Panc1 (cell line): ENCODE measurements around the gene KCNMA1. TPM values are rescaled to one million over a fixed set of nuclear protein-coding genes. Genes with fewer than 3 reads are reported as not detected.

Experiments used
- ATAC-seq: fragments of 200-7000 bp; cut with Tn5 transposase; 2 replicates; pipeline ENCODE4 v1.9.1; 2020; ENCODE audit warnings: mild to moderate bottlenecking, moderate library complexity
- BruUV-seq: library from RNA; stranded (reverse); fragments of 400-500 nt; replicated peaks from 2 replicates; lab custom pipeline; 2021; lab: Mats Ljungman, UMichigan
- CTCF ChIA-PET: fragments of 300-600 bp; sonication (Branson Sonifier 250); formaldehyde crosslinking; loops from one replicate; lab custom pipeline; 2022; ENCODE audit warnings: antibody characterized with exemption; lab: Charles Lee
- POLR2A ChIA-PET: fragments of 300-600 bp; sonication (Branson Sonifier 250); formaldehyde crosslinking; loops from one replicate; lab custom pipeline; 2022; ENCODE audit warnings: antibody characterized with exemption; lab: Charles Lee
- DNase-seq: peaks from one replicate; pipeline ENCODE4 v3.0.0-alpha.2; 2010; ENCODE audit warnings: low read depth, low spot score
- H3K27ac ChIP-seq: 2 replicates; pipeline ENCODE4 v1.5.1; 2011; ENCODE audit warnings: mild to moderate bottlenecking, low read length, inconsistent platforms
- H3K27me3 ChIP-seq: fragments of 200-500 bp; sonication (Bioruptor generic); 2 replicates; pipeline ENCODE4 v1.6.0; 2014; ENCODE audit warnings: low read length, inconsistent platforms; ENCODE audit not compliant: control insufficient read depth, insufficient read depth
- H3K36me3 ChIP-seq: fragments of 200-500 bp; sonication (Bioruptor generic); 2 replicates; pipeline ENCODE4 v1.5.1; 2014; ENCODE audit warnings: inconsistent platforms, mild to moderate bottlenecking, low read length, moderate library complexity; ENCODE audit not compliant: control insufficient read depth, insufficient read depth
- H3K4me1 ChIP-seq: 2 replicates; pipeline ENCODE4 v1.5.1; 2011; ENCODE audit warnings: inconsistent platforms, mild to moderate bottlenecking, low read length, moderate library complexity; ENCODE audit not compliant: control insufficient read depth, insufficient read depth
- H3K4me3 ChIP-seq, 2 experiments: 2 replicates each; pipeline ENCODE4 v1.5.1; 2011 to 2012; ENCODE audit warnings: low read depth in 2 of 2, low read length in 2 of 2, mild to moderate bottlenecking in 2 of 2, inconsistent platforms in 1 of 2, moderate library complexity in 1 of 2
- H3K9me3 ChIP-seq: fragments of 200-500 bp; sonication (Bioruptor generic); 2 replicates; pipeline ENCODE4 v1.5.1; 2014; ENCODE audit warnings: low read depth, mild to moderate bottlenecking, inconsistent platforms, low read length, moderate library complexity; ENCODE audit not compliant: control insufficient read depth, insufficient read depth
- CTCF ChIP-seq: fragments of 450-650 bp; IDR thresholded peaks from 2 replicates; pipeline ENCODE4 v1.5.1; 2017; ENCODE audit warnings: mild to moderate bottlenecking
- POLR2AphosphoS5 ChIP-seq: IDR thresholded peaks from 2 replicates; pipeline ENCODE4 v1.6.1; 2012; ENCODE audit warnings: mild to moderate bottlenecking, low read depth, low read length, moderate library complexity
- REST ChIP-seq, 2 experiments: IDR thresholded peaks; 2 replicates each; pipeline ENCODE4 v1.6.1; 2011 to 2012; ENCODE audit warnings: low read depth in 2 of 2, control low read depth in 1 of 2, low read length in 1 of 2, mild to moderate bottlenecking in 1 of 2, moderate library complexity in 1 of 2; ENCODE audit not compliant: insufficient read depth in 1 of 2
- SIN3A ChIP-seq: IDR thresholded peaks from 2 replicates; pipeline ENCODE4 v1.6.1; 2012; ENCODE audit warnings: low read depth, mild to moderate bottlenecking, low read length, moderate library complexity, borderline replicate concordance; ENCODE audit not compliant: insufficient read depth
- TCF7L2 ChIP-seq: IDR thresholded peaks from 2 replicates; pipeline ENCODE4 v1.6.1; 2011; ENCODE audit warnings: mild to moderate bottlenecking, low read depth, low read length, inconsistent platforms
- in situ Hi-C: cut with HindIII; loops from 2 replicates; pipeline ENCODE4 v1.10.0; 2016; ENCODE audit warnings: low sequenced_read_pairs, low pct_unique_long_range_greater_than_20kb
- intact Hi-C: fragments of 100-400 bp; cut with micrococcal nuclease; formaldehyde crosslinking; loops from one replicate; pipeline ENCODE4 v1.10.0; 2022; ENCODE audit not compliant: unreplicated experiment
- total RNA-seq: library from RNA; stranded (reverse); gene quantifications from one replicate; pipeline ENCODE4 v1.2.1, GENCODE V29; 2021; ENCODE audit not compliant: unreplicated experiment

The KCNMA1 gene
- total RNA-seq, 1 experiment from 2014 or later: 91.9 TPM

GRCh38 chr10:77073663-77073960 is 564.0 kb downstream of the KCNMA1 start:
- TF ChIP-seq CTCF (no peak), TCF7L2 (no peak), REST (IDR thresholded peaks at IDR 0.05; ENCODE audit: insufficient read depth in 1 of 2, low read depth in 2 of 2, low read length in 1 of 2) (no peak), POLR2AphosphoS5 (no peak), SIN3A (no peak)
- intact Hi-C loops: no loop called here
- ChIA-PET CTCF (no interaction called here), POLR2A (no interaction called here)
- H3K4me1 ChIP-seq: no peaks in the 10 kb centered on the region
- no peak overlapping the region for H3K27ac ChIP-seq
- H3K4me3 ChIP-seq: no peak overlapping the region
- ATAC-seq: no peak
- BruUV-seq: no TSS peak
- H3K9me3 ChIP-seq: no peaks in the 10 kb centered on the region
- no peak for DNase-seq
- no peaks in the 10 kb centered on the region for H3K27me3 ChIP-seq
- peaks cover 7% of the 10 kb centered on the region for H3K36me3 ChIP-seq
- in situ Hi-C loops: no loop called here

GRCh38 chr10:77072836-77073662 is 564.6 kb downstream of the KCNMA1 start:
- no peak for ATAC-seq
- no peaks in the 10 kb centered on the region for H3K4me1 ChIP-seq
- no peak for DNase-seq
- H3K27ac ChIP-seq: no peak overlapping the region
- no TSS peak for BruUV-seq
- no peaks in the 10 kb centered on the region for H3K9me3 ChIP-seq
- intact Hi-C loops: no loop called here
- H3K27me3 ChIP-seq: no peaks in the 10 kb centered on the region
- ChIA-PET CTCF (no interaction called here), POLR2A (no interaction called here)
- peaks cover 7% of the 10 kb centered on the region for H3K36me3 ChIP-seq
- in situ Hi-C loops: no loop called here
- H3K4me3 ChIP-seq: no peak overlapping the region
- TF ChIP-seq POLR2AphosphoS5 (no peak), REST (IDR thresholded peaks at IDR 0.05; ENCODE audit: insufficient read depth in 1 of 2, low read depth in 2 of 2, low read length in 1 of 2) (no peak), SIN3A (no peak), TCF7L2 (no peak), CTCF (no peak)
